Esophagus muscularis mucosa (tissue), 3 donors: Measurements from ENCODE around the gene FHL1.

ENCODE experiments used
- POLR2A ChIP-seq: fragments of 450-650 bp; IDR thresholded peaks from one replicate; pipeline ENCODE4 v1.6.1; 2017; ENCODE audit warnings: antibody characterized with exemption, moderate library complexity, mild to moderate bottlenecking, low read depth
- POLR2AphosphoS5 ChIP-seq, 2 donors: sonication (generic); formaldehyde crosslinking; IDR thresholded peaks; one replicate each; pipeline ENCODE4 v1.6.1; 2017; ENCODE audit warnings: antibody characterized with exemption in 2 of 2
- TF ChIP-seq, protein P1 (sequence below), 3 experiments: fragments of 200-600 bp in 2 of 3; fragments of 450-650 bp in 1 of 3; sonication (generic) in 2 of 3; IDR thresholded peaks; one replicate each; pipeline ENCODE4 v1.5.1; 2017 to 2019; ENCODE audit warnings: antibody characterized with exemption in 3 of 3, mild to moderate bottlenecking in 2 of 3, moderate library complexity in 1 of 3

DNA sequence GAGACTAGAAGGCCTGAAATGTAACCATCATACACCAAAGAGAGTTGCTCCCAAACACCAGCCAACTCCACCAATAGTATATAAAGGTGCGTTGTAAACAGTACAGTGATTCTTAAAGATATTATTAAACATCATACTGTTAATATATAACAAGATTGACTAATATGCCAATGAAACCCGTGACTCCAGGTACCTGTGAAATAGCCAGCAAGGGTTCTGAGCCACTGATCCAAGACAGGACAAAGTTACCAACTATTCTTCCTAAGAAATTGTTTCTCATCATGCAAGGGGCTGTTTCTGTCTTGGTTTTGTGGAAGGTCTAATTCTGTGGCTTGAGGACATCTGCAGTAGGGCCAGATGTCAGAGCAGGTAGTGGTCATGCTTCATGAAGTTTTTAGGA, 47.2 kb downstream of the FHL1 start:
- TF ChIP-seq, protein P1, sequence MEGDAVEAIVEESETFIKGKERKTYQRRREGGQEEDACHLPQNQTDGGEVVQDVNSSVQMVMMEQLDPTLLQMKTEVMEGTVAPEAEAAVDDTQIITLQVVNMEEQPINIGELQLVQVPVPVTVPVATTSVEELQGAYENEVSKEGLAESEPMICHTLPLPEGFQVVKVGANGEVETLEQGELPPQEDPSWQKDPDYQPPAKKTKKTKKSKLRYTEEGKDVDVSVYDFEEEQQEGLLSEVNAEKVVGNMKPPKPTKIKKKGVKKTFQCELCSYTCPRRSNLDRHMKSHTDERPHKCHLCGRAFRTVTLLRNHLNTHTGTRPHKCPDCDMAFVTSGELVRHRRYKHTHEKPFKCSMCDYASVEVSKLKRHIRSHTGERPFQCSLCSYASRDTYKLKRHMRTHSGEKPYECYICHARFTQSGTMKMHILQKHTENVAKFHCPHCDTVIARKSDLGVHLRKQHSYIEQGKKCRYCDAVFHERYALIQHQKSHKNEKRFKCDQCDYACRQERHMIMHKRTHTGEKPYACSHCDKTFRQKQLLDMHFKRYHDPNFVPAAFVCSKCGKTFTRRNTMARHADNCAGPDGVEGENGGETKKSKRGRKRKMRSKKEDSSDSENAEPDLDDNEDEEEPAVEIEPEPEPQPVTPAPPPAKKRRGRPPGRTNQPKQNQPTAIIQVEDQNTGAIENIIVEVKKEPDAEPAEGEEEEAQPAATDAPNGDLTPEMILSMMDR (IDR thresholded peaks at IDR 0.05): no peak
- TF ChIP-seq POLR2A (no peak), POLR2AphosphoS5 (IDR thresholded peaks at IDR 0.05) (no peak)
